Measurements from ENCODE around the gene ZNF211.

Gene ZNF211

DNA sequence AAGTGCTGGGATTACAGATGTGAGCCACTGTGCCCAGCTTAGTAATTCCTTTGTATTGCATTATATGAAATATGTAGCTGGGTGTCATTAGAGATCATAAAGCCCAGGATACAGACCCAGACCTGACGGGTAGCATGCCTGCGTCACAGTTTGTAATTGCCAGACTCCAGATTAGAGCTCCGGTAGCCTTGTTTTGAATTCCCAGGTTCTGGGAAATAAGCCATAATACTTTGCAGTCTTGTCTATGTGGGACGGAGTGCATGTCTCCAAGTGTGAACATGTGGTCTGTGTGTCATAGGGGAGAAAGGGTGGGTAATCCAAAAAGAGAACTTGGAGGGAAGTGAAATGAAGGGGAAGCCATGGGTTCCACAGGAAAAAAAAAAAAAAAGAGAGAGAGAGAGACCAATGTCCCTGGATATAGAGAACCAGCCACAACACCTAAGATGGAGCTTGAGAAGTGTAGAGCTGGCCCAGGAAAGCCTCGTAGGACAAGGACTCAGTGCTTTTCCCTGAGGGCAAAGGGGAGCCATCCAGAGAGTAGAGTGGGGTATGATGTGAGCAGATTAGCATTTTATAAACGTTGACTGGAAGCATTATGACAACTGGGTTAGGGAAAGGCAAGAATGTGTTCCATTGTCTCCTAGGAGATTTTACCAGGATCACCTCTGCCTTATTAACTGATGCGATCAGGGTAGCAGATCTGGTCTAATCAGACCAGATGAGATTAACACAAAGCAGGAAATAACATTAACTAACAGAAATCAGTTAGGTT, 38.3 kb downstream of the ZNF211 start:
- H3K4me3 ChIP-seq (ENCODE audit: low read length): no peak overlapping the region
- no peak for TF ChIP-seq ZNF274 (IDR thresholded peaks at IDR 0.05; ENCODE audit: low read depth, low read length)

DNA sequence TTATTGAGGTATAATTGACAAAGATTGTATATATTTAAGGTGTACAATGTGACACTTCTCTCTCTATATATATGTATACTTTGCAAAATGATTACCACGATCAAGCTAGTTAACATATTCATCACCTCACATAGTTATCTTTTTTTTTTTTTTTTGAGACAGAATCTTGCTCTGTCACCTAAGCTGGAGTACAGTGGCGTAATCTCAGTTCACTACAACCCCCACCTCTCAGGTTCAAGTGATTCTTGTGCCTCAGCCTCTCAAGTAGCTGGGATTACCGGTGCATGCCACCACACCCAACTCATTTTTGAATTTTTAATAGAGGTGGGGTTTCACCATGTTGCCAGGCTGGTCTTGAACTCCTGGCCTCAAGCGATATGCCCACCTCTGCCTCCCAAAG, 39.5 kb downstream of the ZNF211 start:
- no peak overlapping the region for H3K4me3 ChIP-seq (ENCODE audit: low read length)
- TF ChIP-seq ZNF274 (IDR thresholded peaks at IDR 0.05; ENCODE audit: low read depth, low read length): no peak

DNA sequence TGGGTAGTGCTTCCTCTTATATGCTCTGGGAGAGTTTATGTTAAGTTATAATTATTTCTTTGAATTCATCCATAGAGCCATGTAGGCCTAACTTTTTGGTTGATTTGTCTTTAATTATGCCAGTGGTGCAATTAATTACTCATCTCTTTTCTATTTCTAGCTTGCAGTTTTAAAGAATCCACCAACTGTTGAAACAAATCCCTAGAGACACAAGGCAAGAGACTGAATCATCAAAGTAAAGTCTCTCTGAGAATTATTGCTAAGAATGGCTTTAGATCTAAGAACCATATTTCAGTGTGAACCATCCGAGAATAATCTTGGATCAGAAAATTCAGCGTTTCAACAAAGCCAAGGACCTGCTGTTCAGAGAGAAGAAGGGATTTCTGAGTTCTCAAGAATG, 42.9 kb downstream of the ZNF211 start:
- H3K4me3 ChIP-seq (ENCODE audit: low read length): no peak overlapping the region

DNA sequence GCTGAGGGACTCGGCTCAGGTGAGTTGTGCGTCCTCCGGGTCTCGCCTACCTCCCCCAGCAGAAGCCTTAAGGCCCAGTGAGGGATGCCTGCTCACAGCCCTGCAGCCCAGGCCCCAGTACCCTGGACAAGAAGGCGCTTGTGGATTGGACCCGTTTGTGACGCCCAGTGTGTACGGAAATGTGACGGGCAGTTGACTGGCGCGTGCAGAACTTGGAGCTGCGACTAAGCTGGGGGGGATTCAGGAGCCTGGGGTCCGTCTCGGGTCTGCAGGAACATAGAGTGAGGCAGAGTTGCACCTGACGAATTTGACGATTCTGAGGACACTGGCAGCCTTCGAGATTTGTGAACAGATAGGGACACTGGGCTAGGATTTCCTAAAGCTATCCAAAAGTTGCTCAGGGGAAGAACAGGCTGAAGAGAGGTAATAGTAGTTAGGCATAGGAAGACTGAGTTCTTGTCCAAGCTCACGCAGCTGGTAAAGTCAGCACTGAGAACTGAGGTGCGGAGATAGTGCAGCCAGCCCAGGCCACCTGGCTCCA, 49.3 kb downstream of the ZNF211 start:
- H3K4me3 ChIP-seq (ENCODE audit: low read length): peak overlapping the region; percentile 66
- TF ChIP-seq ZNF274 (IDR thresholded peaks at IDR 0.05; ENCODE audit: low read depth, low read length): no peak

More for the DNA sequence above, 42.9 kb downstream of the ZNF211 start:
- no peak for TF ChIP-seq ZNF274 (IDR thresholded peaks at IDR 0.05; ENCODE audit: low read depth, low read length)

DNA sequence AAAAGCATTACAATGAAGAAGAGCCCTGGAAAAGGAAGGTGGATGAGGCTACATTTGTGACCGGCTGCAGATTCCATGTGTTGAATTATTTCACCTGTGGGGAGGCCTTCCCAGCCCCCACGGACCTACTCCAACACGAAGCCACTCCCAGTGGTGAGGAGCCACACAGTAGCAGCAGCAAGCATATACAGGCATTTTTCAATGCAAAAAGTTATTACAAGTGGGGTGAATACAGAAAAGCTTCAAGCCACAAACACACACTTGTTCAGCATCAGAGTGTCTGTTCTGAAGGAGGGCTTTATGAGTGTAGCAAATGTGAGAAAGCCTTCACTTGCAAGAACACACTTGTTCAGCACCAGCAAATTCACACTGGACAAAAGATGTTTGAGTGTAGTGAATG, 53.8 kb downstream of the ZNF211 start:
- no peak overlapping the region for H3K4me3 ChIP-seq (ENCODE audit: low read length)
- TF ChIP-seq ZNF274 (IDR thresholded peaks at IDR 0.05; ENCODE audit: low read depth, low read length): peak; percentile 73

DNA sequence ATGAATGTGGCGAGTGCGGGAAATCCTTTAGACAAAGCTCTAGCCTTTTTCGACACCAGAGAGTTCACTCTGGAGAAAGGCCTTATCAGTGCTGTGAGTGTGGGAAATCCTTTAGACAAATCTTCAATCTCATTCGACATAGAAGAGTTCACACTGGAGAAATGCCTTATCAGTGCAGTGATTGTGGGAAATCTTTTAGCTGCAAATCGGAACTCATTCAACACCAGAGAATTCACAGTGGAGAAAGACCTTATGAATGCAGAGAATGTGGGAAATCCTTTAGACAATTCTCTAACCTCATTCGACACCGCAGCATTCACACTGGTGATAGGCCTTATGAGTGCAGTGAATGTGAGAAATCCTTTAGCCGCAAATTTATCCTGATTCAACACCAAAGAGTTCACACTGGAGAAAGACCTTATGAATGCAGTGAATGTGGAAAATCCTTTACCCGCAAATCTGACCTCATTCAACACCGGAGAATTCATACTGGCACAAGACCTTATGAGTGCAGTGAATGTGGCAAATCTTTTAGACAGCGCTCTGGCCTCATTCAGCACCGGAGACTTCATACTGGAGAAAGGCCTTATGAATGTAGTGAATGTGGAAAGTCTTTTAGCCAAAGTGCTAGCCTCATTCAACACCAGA, 54.5 kb downstream of the ZNF211 start:
- H3K4me3 ChIP-seq (ENCODE audit: low read length): no peak overlapping the region
- peak; percentile 50; the same call in 1 of the 2 replicates for TF ChIP-seq ZNF274 (IDR thresholded peaks at IDR 0.05; ENCODE audit: low read depth, low read length)

DNA sequence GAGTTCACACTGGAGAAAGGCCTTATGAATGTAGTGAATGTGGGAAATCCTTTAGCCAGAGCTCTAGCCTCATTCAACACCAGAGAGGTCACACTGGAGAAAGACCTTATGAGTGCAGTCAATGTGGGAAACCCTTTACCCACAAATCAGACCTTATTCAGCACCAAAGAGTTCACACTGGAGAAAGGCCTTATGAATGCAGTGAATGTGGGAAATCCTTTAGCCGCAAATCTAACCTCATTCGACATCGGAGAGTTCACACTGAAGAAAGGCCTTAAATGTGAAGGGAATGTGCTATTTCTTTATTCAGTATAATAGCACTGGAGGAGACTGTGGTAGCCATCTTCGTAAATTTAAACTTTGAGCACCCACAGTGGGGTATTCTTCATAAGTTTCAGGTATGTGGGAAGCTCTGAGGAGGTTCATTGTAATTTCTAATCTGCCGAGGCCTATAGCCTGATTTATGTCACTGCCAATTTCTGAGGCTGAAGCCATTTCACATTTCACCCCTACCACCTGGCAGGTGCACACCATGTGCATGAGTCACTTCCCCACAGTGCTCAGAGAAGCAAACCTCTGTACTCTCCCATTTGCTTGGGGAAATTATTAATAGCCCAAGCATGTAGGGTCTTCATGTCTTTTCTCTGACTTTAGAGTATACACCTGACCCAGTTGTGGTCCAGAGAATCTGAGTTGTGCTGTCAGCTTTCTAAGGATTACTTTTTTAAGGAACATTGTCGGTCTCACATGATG, 55.2 kb downstream of the ZNF211 start:
- TF ChIP-seq ZNF274 (IDR thresholded peaks at IDR 0.05; ENCODE audit: low read depth, low read length): no peak
- H3K4me3 ChIP-seq (ENCODE audit: low read length): no peak overlapping the region

DNA sequence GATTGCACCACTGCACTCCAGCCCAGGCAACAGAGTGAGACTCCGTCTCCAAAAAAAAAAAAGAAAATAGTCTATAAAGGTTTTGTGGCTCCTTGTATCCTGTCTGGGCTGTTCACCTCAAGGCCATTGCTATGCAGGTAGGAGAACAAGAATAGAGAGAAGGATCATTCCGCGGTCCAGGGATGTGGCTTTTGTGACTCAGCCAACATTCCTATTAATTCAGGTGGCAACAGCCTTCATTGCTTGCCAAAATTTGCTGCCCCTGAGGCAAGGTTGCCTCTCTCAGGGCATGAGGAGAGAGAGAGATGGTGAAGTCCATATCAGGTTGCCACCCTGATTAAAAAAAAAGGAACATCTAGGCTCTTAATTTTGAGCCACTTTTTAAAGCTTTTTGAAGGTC, 56.8 kb downstream of the ZNF211 start:
- no peak overlapping the region for H3K4me3 ChIP-seq (ENCODE audit: low read length)
- no peak for TF ChIP-seq ZNF274 (IDR thresholded peaks at IDR 0.05; ENCODE audit: low read depth, low read length)

All from GM08714 (cell line).